GM19324 (cell line): Measurements from ENCODE around the gene FEV.

ENCODE experiments used
- ATAC-seq: cut with Tn5 transposase; IDR thresholded peaks from one replicate; pipeline ENCODE4 v1.9.1; 2021; ENCODE audit warnings: mild to moderate bottlenecking, moderate library complexity; ENCODE audit not compliant: unreplicated experiment, low FRiP score

Gene FEV

GRCh38 chr2:219017201-219017931 is 32.4 kb upstream of the FEV start:
- no peak for ATAC-seq

DNA sequence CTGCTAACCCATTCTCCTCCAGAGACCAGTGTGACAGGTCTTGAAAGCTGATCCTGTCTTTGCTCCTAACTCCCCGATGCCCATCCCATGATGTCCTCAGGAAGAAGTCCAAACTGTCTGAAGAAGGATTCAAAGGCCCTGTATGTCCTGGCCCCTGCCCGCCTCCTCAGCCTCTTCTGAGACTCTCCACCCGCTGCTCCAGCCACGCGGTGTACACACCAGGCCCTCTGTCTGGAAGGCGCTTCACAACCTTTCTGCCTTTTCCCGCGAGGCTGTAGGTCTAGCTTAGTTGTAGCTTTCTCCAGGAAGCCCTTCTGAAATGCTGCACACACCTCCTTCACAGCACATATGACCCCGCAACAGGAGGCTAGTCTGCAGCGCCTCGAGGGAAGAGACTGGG is 31.7 kb upstream of the FEV start:
- ATAC-seq, result no peak

GRCh38 chr2:219010873-219011272 is 25.9 kb upstream of the FEV start:
- no peak for ATAC-seq

- ATAC-seq, result no peak
These were observed 25.3 kb upstream of the FEV start for GRCh38 chr2:219010162-219010756.

DNA sequence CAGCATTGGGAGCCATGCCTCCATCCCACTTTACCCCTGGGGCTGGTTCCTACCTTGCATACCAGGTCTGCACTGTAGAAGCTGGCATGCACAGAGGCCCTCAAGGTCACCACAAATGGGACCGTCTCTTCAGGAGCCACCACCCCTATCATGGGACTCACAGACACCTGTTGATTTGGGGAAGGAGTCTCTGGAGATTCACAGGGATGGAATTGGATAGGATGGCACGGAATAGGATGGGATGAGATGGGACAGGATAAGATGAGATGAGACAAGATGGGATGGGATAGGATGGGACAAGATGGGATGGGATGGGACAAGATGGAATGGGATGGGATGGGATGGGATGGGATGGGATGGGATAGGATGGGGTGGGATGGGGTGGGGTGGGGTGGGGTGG is 24.3 kb upstream of the FEV start:
- ATAC-seq, result no peak

DNA sequence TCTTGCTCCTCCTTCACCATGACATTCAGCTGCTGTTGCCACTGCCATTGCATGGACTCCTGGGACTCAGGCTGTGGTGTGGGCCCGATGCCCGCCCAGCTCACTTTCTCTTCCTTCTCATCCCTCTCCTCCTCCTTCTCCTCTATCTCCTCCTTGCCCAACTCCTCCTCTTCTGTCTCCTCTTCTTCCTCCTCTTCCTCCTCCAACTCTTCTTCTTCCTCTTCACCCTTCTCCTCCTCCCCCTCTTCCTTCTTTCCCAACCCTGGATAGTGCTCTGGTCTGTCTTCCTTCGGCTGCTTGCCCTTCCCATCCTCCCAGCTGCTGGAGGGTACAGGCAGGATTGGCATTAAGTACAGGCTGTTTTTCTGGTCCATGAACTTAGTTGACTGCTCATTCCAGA is 19.0 kb upstream of the FEV start:
- ATAC-seq, result no peak

DNA sequence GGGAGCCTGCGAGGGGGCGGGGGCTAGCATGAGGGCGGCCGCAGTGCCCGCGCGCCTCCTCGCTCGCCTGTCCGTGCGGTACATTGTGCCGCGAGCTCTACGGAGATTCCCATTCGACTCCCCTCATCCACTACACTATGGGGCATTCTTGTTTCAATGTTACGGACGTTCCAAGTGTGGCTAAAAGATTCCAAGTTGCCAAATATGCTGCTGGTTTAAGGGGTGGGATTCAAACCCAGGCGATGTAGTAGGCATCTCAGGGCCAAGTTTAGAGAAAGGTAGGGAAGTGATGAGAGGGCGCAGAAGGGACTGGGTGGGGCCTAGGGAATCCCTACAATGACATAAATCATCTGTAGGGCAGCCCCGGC is 18.3 kb upstream of the FEV start:
- ATAC-seq, result no peak

GRCh38 chr2:219002395-219003266 is 17.6 kb upstream of the FEV start:
- ATAC-seq, result no peak

DNA sequence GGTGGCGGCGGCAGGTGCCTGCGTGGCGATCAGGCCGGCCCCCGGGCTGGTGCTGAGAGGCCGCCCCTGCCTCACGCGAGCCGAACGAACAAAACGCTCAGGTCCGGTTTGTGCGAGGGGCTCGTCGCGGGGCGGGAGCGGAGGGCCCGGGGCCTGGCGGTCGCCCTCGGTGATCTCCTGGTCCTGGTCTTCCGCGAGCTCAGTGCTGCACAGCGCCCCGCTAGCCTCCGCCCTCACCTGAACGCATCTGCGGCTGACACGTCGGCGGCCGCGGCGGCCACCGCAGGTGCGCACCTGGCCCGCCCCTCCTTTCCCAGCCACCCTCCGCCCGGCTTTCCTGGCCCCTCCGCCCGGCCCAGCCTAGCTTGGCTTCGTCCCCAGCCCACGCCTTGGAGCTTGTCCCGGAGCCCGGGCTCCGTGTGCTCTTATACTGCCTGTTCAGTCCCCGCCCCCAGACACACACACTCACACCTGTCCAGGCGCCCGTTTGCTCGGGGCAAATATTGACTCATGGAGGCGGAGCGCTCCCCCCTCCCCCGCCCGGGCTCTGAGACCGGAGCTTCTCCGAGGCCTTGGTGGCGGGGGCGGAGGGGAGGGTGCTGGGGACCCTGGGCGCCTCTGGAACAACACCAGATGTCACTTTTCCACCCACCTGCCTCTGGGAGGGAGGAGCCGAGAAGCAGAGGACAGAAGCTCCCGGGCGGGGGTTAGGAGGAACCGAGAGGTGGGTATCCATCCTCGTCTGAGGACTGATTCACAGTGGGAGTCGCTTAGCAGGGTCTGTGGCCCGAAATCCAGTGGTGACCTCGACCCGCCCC is 16.8 kb upstream of the FEV start:
- no peak for ATAC-seq

GRCh38 chr2:219001100-219001576 is 16.2 kb upstream of the FEV start:
- ATAC-seq, result no peak

GRCh38 chr2:219000569-219000960 is 15.6 kb upstream of the FEV start:
- no peak for ATAC-seq

- no peak for ATAC-seq
These were observed 15.0 kb upstream of the FEV start for GRCh38 chr2:218999881-219000568.

- ATAC-seq, result no peak
These were observed 14.3 kb upstream of the FEV start for GRCh38 chr2:218999021-218999880.

DNA sequence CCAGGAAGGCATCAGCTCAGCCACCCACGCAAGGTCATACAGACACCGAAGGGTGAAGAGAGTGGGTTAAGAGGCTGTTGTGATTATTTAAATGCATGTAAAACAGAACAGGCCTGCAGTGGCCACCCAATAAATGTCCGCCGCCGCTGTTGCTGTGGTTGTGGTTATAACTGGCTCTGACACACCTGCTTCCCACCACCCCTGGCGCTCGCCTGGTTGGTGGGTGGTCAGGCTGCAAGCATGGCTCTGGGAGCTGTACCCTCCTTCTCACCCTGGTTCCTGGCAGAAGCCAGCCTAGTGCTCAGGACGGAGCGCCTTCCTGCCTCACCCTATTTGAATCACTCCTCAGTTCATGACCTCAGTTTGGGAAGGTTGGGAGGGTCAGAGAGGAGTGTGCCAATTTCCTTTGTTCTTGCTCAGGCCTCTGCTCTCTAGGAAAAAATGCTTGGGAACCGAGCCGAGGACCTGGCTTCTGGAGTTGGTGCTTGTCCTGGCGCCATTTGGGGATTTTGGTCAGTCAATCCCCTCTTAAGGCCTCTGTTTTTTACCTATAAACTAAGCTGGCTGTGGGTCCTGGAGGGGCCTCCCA is 13.5 kb upstream of the FEV start:
- no peak for ATAC-seq

- no peak for ATAC-seq
These were observed 12.7 kb upstream of the FEV start for GRCh38 chr2:218997731-218998130.

DNA sequence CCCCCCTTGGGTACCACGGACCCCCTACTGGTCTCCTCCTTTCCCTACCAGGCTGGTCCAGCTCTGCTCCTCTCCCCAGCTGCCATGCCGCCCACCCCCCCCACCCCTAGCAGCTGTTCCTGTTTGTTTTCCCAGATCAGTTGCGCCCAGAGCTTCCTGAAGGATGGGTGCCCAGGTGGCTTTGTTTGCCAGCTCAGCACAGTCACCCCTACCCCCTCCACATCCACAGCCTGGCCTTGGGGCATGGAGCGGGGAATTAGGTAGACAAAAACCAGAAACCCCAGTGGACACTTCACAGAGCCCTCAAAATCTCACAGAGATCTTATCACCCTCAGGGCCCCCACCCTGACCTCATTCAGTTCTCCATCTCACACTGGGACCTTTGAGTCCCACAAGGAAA is 12.0 kb upstream of the FEV start:
- ATAC-seq, result no peak

GRCh38 chr2:218995972-218996711 is 11.2 kb upstream of the FEV start:
- no peak for ATAC-seq

DNA sequence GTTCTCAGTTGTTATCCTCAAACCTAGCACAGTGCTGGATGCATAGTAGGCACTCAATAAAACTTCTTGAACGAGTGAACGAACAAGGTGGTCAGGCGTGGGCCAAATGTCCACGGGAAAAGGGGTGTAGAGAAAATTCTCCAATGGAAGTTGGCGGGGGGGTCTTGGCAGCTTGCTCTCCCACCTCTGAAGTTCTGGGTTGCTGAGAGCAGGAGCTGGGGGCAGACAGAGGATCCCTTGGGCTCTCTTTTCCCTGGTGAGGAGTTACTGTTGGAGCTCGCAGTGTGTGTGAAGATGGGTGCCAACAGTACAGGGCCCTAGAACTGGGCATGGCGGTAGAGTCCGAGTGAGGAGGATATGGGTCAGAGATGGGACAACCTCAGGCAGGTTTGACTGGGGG is 10.6 kb upstream of the FEV start:
- ATAC-seq, result no peak
